LNCaP clone FGC (cell line): ENCODE data around the gene DNAJB6.
A peak's percentile ranks its signal among the peaks of the same experiment; 100 is the strongest.

ENCODE experiments used
- DNase-seq: peaks from one replicate; pipeline ENCODE4 v3.0.0-alpha.2; 2011; ENCODE audit warnings: low read depth
- H3K4me3 ChIP-seq: 2 replicates; pipeline ENCODE4 v1.5.1; 2011; ENCODE audit warnings: mild to moderate bottlenecking, low read depth, low read length, control low read depth
- TF ChIP-seq, protein P1 (sequence below): IDR thresholded peaks from 2 replicates; pipeline ENCODE4 v1.5.1; 2012; ENCODE audit warnings: mild to moderate bottlenecking; ENCODE audit not compliant: control insufficient read depth, insufficient read depth; ENCODE audit errors: extremely low read depth

Gene DNAJB6

DNA sequence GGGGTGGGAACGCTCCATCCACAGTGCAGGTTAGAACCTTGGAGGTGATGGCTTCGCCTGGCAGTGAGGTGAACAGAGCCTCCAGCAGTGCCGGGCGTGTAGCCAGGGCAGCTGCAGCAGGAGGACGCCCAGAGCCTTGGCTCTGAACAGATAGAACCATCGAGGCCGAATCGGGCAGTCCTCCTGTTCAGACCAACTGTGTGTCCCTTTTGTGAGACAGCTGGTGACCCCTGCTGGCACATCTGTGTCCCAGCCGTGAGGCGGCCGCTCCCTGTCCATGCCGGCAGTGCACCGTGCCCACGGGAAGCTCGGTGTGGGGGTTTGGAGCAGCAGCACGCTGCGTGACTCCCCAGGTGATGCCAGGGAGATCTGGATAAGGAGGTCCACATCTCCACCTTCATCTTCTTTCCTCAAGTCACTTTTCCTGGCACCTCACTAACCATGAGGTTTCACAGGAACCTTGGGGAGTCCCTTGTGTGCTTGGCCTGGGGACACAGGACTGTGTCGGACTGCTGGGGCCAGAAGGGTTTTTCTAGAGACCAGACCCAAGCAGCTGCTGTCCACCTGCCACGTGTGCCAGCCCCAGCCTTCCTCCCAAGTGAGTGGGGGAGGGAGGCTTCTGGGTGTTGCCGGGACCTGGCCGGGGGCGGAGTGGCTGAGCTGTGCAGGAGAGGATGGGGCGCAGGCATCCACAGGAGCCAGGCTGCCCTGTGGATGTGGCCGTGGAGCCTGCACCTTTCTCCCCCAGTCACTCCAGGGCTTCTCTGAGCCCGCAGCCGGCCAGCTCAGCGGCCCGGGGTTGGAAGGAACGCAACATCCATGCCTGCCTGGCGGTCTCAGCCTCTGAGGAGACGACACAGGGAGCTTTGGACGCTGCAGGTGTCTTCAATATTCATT lies 69.4 kb downstream of the DNAJB6 start:
- H3K4me3 ChIP-seq: no peak overlapping the region
- no peak for DNase-seq
- TF ChIP-seq, protein P1, sequence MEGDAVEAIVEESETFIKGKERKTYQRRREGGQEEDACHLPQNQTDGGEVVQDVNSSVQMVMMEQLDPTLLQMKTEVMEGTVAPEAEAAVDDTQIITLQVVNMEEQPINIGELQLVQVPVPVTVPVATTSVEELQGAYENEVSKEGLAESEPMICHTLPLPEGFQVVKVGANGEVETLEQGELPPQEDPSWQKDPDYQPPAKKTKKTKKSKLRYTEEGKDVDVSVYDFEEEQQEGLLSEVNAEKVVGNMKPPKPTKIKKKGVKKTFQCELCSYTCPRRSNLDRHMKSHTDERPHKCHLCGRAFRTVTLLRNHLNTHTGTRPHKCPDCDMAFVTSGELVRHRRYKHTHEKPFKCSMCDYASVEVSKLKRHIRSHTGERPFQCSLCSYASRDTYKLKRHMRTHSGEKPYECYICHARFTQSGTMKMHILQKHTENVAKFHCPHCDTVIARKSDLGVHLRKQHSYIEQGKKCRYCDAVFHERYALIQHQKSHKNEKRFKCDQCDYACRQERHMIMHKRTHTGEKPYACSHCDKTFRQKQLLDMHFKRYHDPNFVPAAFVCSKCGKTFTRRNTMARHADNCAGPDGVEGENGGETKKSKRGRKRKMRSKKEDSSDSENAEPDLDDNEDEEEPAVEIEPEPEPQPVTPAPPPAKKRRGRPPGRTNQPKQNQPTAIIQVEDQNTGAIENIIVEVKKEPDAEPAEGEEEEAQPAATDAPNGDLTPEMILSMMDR: peak; percentile 49

GRCh38 chr7:157406971-157407370 lies 70.2 kb downstream of the DNAJB6 start:
- TF ChIP-seq, protein P1: no peak

DNA sequence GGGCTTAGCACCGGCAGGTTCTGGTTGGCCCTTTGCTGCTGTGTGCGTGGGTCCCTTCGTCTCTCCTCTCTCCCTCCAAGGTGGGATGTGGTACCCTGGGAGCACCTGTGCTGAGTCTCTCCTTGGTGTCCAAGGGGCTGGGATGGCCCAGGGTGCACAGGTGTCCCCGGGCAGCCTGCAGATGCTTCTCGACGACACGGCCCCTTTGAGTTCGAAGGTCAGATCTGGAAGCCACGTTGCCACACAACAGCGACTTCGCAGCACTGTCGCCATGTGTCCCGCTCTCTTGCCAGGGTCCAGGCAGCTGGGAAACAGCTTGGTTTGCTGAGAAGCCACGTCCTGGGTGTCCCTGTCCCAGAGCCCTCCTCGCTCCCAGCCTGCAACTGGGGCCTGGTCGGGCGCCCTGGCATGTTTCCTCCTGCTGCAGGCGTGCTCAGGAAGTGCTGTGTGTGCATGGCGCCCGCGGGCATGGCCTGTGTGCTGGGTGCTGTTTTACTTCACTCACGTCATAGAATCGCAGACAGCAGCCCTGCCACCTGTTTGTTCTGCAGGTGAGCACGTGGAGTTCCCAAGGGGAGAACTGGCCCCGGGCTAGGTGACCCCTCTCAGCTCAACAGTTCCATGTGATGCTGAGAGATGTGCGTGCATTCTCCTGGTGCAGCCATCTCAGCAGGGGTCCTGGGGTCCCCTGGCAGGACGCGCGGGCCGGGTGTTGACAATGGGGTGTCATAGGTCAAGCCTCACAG lies 70.9 kb downstream of the DNAJB6 start:
- TF ChIP-seq, protein P1: no peak
- no peak for DNase-seq
- no peak overlapping the region for H3K4me3 ChIP-seq

More at GRCh38 chr7:157406971-157407370, 70.2 kb downstream of the DNAJB6 start:
- DNase-seq: no peak
- no peak overlapping the region for H3K4me3 ChIP-seq

DNA sequence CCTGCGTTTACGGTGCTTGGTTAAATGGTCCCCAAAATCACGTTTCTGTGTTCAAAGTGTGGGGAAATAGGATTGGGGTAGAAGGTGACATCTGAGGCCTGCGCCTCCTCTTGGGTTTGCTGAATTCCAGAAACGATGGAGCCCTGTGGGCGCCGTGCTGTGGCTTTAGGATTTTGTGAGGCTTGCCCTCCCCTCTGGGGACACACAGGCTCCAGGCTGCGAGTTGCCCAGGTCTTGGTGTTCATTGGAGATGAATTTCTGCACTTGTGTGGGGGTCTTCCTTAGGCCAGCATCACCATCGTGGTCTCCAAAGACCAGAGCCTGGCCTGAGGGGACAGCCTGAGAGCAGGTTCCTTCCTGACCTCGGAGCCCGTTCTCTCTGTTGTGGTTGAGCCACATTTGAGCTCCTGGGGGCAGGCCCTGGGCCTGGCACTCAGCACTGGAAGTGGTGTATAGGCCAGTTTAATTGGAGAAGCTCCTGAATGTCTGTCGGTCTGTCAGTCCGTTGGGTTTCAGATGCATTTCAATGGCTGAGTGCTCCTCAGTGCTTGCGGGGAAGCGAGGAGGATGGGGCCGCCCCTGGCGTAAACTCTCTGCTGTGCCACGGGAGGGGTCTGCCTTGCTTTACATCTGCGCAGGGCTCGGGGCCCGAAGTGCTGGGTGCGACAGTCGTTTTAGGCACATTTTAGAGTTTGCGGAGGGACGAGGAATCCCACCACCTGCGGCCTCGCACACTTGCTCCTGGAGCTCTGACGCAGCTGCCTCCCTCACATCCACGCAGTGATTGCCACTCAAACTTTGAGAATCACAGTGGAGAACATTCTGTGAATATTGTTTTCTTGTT lies 71.7 kb downstream of the DNAJB6 start:
- no peak for DNase-seq
- H3K4me3 ChIP-seq: no peak overlapping the region
- TF ChIP-seq, protein P1: no peak

- TF ChIP-seq, protein P1: no peak
- H3K4me3 ChIP-seq: no peak overlapping the region
- DNase-seq: no peak
These were observed 72.4 kb downstream of the DNAJB6 start for GRCh38 chr7:157409149-157409752.

DNA sequence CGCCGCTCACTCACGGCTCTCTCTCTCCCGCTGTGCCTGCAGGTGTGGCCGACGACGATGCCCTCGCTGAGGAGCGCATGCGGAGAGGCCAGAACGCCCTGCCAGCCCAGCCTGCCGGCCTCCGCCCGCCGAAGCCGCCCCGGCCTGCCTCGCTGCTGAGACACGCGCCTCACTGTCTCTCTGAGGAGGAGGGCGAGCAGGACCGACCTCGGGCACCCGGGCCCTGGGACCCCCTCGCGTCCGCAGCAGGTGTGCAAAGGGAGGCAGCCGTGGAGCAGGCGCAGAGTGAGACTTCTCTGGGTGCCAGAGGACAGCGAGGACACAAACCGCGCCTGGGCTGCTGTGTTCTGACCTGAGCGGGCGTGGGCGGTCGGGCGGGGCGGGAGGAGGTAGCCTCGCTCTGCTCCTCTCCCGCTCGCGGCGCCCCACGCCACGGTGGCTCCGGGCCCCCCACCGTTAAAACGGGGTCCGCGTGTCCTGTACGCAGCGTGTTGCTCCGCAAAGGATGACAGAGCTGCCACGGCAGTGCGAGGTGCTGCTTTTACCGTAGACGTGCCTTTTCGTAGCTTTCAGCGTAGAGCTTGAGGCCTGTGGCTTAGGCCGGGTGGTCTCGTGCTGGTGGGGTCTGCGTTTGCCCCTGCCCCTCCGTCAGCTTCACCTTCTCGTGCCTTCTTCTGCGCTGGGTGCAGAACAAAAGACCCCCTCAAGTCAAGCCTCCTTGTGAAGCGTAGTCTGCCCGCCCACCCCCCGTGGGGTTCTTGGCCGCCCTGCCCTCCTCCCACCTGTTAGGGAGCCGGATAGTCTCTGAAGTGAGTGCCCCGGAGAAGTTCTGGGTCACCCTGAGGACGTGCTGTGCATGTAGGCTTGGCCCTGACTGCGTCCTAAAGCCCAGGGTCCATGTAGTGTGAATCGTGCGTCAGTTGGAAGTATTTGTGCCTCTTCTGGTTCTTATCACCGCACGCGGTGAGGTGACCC lies 73.2 kb downstream of the DNAJB6 start:
- TF ChIP-seq, protein P1: no peak
- no peak overlapping the region for H3K4me3 ChIP-seq
- no peak for DNase-seq
